ENCODE data around the gene INHBB.

The INHBB gene

GRCh38 chr2:120344976-120345581 is 857 bp upstream of the INHBB start:
- Histone ChIP-seq H3K4me1 (ENCODE audit: control insufficient read depth, insufficient read depth, low read length) (peaks cover 26% of the 10 kb centered on the region), H3K9ac (ENCODE audit: low read length) (no peak overlapping the region), H3K27me3 (ENCODE audit: control insufficient read depth, insufficient read depth, low read length) (peaks cover 90% of the 10 kb centered on the region), H3K9me3 (ENCODE audit: control insufficient read depth, low read length) (no peaks in the 10 kb centered on the region), H3K36me3 (ENCODE audit: control insufficient read depth, insufficient read depth, low read length) (no peaks in the 10 kb centered on the region), H3K4me3 (ENCODE audit: low read length) (no peak overlapping the region)

GRCh38 chr2:120345608-120346007 is 328 bp upstream of the INHBB start:
- no peak overlapping the region for H3K4me3 ChIP-seq (ENCODE audit: low read length)
- H3K36me3 ChIP-seq (ENCODE audit: control insufficient read depth, insufficient read depth, low read length): no peaks in the 10 kb centered on the region
- peaks cover 86% of the 10 kb centered on the region for H3K27me3 ChIP-seq (ENCODE audit: control insufficient read depth, insufficient read depth, low read length)
- H3K9ac ChIP-seq (ENCODE audit: low read length): no peak overlapping the region
- H3K4me1 ChIP-seq (ENCODE audit: control insufficient read depth, insufficient read depth, low read length): peaks cover 26% of the 10 kb centered on the region
- no peaks in the 10 kb centered on the region for H3K9me3 ChIP-seq (ENCODE audit: control insufficient read depth, low read length)

- H3K27me3 ChIP-seq (ENCODE audit: control insufficient read depth, insufficient read depth, low read length): peaks cover 74% of the 10 kb centered on the region
- H3K4me1 ChIP-seq (ENCODE audit: control insufficient read depth, insufficient read depth, low read length): peaks cover 26% of the 10 kb centered on the region
- H3K36me3 ChIP-seq (ENCODE audit: control insufficient read depth, insufficient read depth, low read length): no peaks in the 10 kb centered on the region
- H3K9ac ChIP-seq (ENCODE audit: low read length): no peak overlapping the region
- no peaks in the 10 kb centered on the region for H3K9me3 ChIP-seq (ENCODE audit: control insufficient read depth, low read length)
- H3K4me3 ChIP-seq (ENCODE audit: low read length): no peak overlapping the region
These were observed 877 bp downstream of the INHBB start for GRCh38 chr2:120346667-120347358.

- peaks cover 26% of the 10 kb centered on the region for H3K4me1 ChIP-seq (ENCODE audit: control insufficient read depth, insufficient read depth, low read length)
- H3K9ac ChIP-seq (ENCODE audit: low read length): no peak overlapping the region
- no peaks in the 10 kb centered on the region for H3K36me3 ChIP-seq (ENCODE audit: control insufficient read depth, insufficient read depth, low read length)
- no peaks in the 10 kb centered on the region for H3K9me3 ChIP-seq (ENCODE audit: control insufficient read depth, low read length)
- peaks cover 67% of the 10 kb centered on the region for H3K27me3 ChIP-seq (ENCODE audit: control insufficient read depth, insufficient read depth, low read length)
- H3K4me3 ChIP-seq (ENCODE audit: low read length): no peak overlapping the region
These were observed 1.6 kb downstream of the INHBB start for GRCh38 chr2:120347396-120348060.

GRCh38 chr2:120348134-120348736 is 2.3 kb downstream of the INHBB start:
- H3K27me3 ChIP-seq (ENCODE audit: control insufficient read depth, insufficient read depth, low read length): peaks cover 60% of the 10 kb centered on the region
- no peak overlapping the region for H3K9ac ChIP-seq (ENCODE audit: low read length)
- H3K4me1 ChIP-seq (ENCODE audit: control insufficient read depth, insufficient read depth, low read length): peaks cover 19% of the 10 kb centered on the region
- H3K9me3 ChIP-seq (ENCODE audit: control insufficient read depth, low read length): no peaks in the 10 kb centered on the region
- H3K4me3 ChIP-seq (ENCODE audit: low read length): no peak overlapping the region
- H3K36me3 ChIP-seq (ENCODE audit: control insufficient read depth, insufficient read depth, low read length): no peaks in the 10 kb centered on the region

GRCh38 chr2:120348737-120349439 is 3.0 kb downstream of the INHBB start:
- H3K4me3 ChIP-seq (ENCODE audit: low read length): no peak overlapping the region
- no peak overlapping the region for H3K9ac ChIP-seq (ENCODE audit: low read length)
- H3K9me3 ChIP-seq (ENCODE audit: control insufficient read depth, low read length): no peaks in the 10 kb centered on the region
- H3K4me1 ChIP-seq (ENCODE audit: control insufficient read depth, insufficient read depth, low read length): peaks cover 12% of the 10 kb centered on the region
- peaks cover 53% of the 10 kb centered on the region for H3K27me3 ChIP-seq (ENCODE audit: control insufficient read depth, insufficient read depth, low read length)
- H3K36me3 ChIP-seq (ENCODE audit: control insufficient read depth, insufficient read depth, low read length): no peaks in the 10 kb centered on the region

- Histone ChIP-seq H3K4me1 (ENCODE audit: control insufficient read depth, insufficient read depth, low read length) (peaks cover 6% of the 10 kb centered on the region), H3K9me3 (ENCODE audit: control insufficient read depth, low read length) (no peaks in the 10 kb centered on the region), H3K4me3 (ENCODE audit: low read length) (no peak overlapping the region), H3K36me3 (ENCODE audit: control insufficient read depth, insufficient read depth, low read length) (no peaks in the 10 kb centered on the region), H3K9ac (ENCODE audit: low read length) (no peak overlapping the region), H3K27me3 (ENCODE audit: control insufficient read depth, insufficient read depth, low read length) (peaks cover 47% of the 10 kb centered on the region)
These were observed 3.5 kb downstream of the INHBB start for GRCh38 chr2:120349440-120349921.

- Histone ChIP-seq H3K27me3 (ENCODE audit: control insufficient read depth, insufficient read depth, low read length) (peaks cover 41% of the 10 kb centered on the region), H3K9me3 (ENCODE audit: control insufficient read depth, low read length) (no peaks in the 10 kb centered on the region), H3K4me1 (ENCODE audit: control insufficient read depth, insufficient read depth, low read length) (peaks cover 5% of the 10 kb centered on the region), H3K36me3 (ENCODE audit: control insufficient read depth, insufficient read depth, low read length) (no peaks in the 10 kb centered on the region), H3K4me3 (ENCODE audit: low read length) (no peak overlapping the region), H3K9ac (ENCODE audit: low read length) (no peak overlapping the region)
These were observed 4.1 kb downstream of the INHBB start for GRCh38 chr2:120350080-120350479.

- no peaks in the 10 kb centered on the region for H3K36me3 ChIP-seq (ENCODE audit: control insufficient read depth, insufficient read depth, low read length)
- H3K9me3 ChIP-seq (ENCODE audit: control insufficient read depth, low read length): no peaks in the 10 kb centered on the region
- no peak overlapping the region for H3K4me3 ChIP-seq (ENCODE audit: low read length)
- peaks cover 5% of the 10 kb centered on the region for H3K4me1 ChIP-seq (ENCODE audit: control insufficient read depth, insufficient read depth, low read length)
- H3K27me3 ChIP-seq (ENCODE audit: control insufficient read depth, insufficient read depth, low read length): peaks cover 39% of the 10 kb centered on the region
- H3K9ac ChIP-seq (ENCODE audit: low read length): no peak overlapping the region
These were observed 4.9 kb downstream of the INHBB start for GRCh38 chr2:120350801-120351320.

- Histone ChIP-seq H3K9me3 (ENCODE audit: control insufficient read depth, low read length) (no peaks in the 10 kb centered on the region), H3K4me1 (ENCODE audit: control insufficient read depth, insufficient read depth, low read length) (no peaks in the 10 kb centered on the region), H3K4me3 (ENCODE audit: low read length) (no peak overlapping the region), H3K36me3 (ENCODE audit: control insufficient read depth, insufficient read depth, low read length) (no peaks in the 10 kb centered on the region), H3K27me3 (ENCODE audit: control insufficient read depth, insufficient read depth, low read length) (peaks cover 31% of the 10 kb centered on the region), H3K9ac (ENCODE audit: low read length) (no peak overlapping the region)
These were observed 7.0 kb downstream of the INHBB start for GRCh38 chr2:120352696-120353590.

- Histone ChIP-seq H3K9me3 (ENCODE audit: control insufficient read depth, low read length) (no peaks in the 10 kb centered on the region), H3K4me1 (ENCODE audit: control insufficient read depth, insufficient read depth, low read length) (no peaks in the 10 kb centered on the region), H3K36me3 (ENCODE audit: control insufficient read depth, insufficient read depth, low read length) (no peaks in the 10 kb centered on the region), H3K27me3 (ENCODE audit: control insufficient read depth, insufficient read depth, low read length) (peaks cover 28% of the 10 kb centered on the region), H3K4me3 (ENCODE audit: low read length) (no peak overlapping the region), H3K9ac (ENCODE audit: low read length) (no peak overlapping the region)
These were observed 7.6 kb downstream of the INHBB start for GRCh38 chr2:120353591-120353898.
